ENCODE results near the gene KIAA1958.

- TF ChIP-seq, protein P1, sequence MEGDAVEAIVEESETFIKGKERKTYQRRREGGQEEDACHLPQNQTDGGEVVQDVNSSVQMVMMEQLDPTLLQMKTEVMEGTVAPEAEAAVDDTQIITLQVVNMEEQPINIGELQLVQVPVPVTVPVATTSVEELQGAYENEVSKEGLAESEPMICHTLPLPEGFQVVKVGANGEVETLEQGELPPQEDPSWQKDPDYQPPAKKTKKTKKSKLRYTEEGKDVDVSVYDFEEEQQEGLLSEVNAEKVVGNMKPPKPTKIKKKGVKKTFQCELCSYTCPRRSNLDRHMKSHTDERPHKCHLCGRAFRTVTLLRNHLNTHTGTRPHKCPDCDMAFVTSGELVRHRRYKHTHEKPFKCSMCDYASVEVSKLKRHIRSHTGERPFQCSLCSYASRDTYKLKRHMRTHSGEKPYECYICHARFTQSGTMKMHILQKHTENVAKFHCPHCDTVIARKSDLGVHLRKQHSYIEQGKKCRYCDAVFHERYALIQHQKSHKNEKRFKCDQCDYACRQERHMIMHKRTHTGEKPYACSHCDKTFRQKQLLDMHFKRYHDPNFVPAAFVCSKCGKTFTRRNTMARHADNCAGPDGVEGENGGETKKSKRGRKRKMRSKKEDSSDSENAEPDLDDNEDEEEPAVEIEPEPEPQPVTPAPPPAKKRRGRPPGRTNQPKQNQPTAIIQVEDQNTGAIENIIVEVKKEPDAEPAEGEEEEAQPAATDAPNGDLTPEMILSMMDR (IDR thresholded peaks at IDR 0.05; ENCODE audit: low read depth, low read length): no peak
- no peak for TF ChIP-seq EZH2phosphoT487 (IDR thresholded peaks at IDR 0.05; ENCODE audit: low read depth)
Measured at GRCh38 chr9:112548836-112549595, 62.4 kb downstream of the KIAA1958 start.

All from OCI-LY3 (cell line).